HG03064 (cell line): ENCODE data around the gene DGCR8.

Source experiments
- ATAC-seq: cut with Tn5 transposase; IDR thresholded peaks from one replicate; pipeline ENCODE4 v1.9.1; 2021; ENCODE audit warnings: low read depth; ENCODE audit not compliant: unreplicated experiment

DGCR8 gene

GRCh38 chr22:20089226-20089976 is 9.4 kb downstream of the DGCR8 start:
- no peak for ATAC-seq

DNA sequence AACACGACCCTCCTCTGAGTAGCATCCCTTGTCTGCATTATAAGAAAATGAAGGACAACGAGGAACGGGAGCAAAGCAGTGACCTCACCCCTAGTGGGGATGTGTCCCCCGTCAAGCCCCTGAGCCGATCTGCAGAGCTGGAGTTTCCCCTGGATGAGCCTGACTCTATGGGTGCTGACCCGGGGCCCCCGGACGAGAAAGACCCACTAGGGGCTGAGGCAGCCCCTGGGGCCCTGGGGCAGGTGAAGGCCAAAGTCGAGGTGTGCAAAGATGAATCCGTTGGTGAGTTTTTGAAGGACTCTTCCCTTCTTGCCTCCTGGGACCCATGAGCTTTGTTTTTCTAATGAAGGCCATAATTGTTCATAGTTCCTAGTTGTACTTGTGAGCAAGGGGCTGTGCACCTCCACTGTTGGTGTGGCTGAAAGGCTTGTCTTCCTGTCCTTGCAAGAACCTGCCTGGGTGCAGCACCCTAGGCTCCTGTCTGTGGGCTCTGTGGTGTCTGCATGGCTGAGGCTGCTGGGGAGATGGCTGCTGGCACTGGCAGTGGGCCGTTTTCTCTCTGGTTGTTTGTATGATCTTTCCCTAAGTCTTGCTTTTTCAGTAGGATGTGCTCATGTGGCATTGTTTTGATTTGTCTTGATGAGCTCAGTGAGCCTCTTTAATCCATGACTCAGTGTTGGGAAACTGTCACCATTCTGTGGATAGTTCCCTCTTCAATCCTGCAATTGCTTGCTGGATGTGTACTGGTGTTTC is 10.1 kb downstream of the DGCR8 start:
- ATAC-seq, result no peak

DNA sequence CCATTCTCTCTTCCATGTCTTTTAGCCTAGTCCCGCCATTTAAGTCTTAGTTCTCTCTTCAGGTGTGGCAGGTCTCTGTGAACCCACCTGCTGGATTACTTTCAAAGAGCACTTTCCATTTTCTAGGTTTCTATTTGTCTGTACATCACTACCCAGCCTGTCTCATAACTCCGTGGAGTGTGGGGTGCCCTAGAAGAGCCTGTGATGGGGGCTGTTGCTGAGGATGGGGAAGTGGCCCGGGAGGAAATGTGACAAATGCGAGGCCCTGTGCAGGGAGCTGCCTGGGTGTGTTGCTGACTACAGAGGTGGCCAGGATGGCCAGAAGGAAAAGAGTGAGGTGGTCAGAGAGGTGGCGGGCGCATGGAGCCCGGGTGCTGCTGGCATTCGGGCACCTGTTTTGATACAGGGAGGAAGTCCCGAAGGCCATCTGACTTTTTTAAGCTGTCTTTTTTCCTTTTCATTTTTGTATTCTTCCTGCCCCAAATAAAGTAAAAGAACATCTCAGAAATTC is 10.7 kb downstream of the DGCR8 start:
- no peak for ATAC-seq

DNA sequence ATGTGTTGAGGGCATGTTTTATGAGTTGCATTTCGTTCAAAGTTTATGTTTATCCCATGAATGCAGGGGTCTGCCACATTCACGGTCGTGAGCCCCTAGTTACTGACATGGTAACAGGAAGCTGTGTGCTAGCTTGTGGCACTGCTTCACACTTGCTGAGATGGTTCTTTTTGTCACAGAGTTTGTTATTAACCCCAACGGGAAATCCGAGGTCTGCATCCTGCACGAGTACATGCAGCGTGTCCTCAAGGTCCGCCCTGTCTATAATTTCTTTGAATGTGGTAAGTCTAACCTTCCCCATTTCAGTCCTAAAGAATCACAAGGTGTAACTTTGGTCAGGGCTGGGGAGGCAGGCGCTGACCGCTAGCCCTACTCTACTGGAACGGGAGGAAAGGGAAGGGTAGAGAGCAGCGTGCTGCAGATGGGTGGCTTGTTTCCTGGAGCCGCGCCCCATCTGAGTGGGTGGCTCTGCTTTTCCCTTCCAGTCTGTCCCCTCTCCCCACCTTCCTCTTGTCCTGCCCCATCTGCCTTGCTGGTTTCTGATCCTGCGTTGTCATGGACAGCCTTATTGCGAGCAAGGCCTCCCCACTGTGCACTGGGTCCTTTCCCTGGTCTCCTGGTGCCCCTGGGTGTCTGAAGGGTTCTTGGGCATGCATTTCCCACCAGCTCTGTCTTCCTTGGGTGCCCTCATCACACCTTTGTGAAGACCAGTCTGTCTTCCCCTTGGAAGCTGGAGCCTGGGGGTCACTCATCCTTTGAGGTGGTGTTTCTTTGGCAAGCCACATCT is 11.8 kb downstream of the DGCR8 start:
- no peak for ATAC-seq

DNA sequence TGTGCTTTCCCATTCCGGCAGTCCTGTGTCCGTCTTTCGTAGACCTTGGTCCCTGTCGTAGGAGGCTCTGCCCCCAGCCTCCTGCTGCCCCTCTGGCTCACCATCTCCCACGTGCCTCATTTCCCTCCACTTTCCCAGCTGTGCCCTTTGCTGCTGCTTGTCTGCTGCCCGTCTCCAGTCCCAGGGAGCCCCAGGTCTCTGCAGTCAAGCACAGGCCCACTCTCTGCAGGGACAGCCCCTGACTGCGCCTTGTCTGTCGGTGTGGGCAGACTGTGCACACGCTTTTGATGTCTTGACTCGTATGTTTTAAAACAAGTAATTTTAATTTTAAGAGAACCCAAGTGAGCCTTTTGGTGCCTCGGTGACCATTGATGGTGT is 12.4 kb downstream of the DGCR8 start:
- ATAC-seq, result no peak

DNA sequence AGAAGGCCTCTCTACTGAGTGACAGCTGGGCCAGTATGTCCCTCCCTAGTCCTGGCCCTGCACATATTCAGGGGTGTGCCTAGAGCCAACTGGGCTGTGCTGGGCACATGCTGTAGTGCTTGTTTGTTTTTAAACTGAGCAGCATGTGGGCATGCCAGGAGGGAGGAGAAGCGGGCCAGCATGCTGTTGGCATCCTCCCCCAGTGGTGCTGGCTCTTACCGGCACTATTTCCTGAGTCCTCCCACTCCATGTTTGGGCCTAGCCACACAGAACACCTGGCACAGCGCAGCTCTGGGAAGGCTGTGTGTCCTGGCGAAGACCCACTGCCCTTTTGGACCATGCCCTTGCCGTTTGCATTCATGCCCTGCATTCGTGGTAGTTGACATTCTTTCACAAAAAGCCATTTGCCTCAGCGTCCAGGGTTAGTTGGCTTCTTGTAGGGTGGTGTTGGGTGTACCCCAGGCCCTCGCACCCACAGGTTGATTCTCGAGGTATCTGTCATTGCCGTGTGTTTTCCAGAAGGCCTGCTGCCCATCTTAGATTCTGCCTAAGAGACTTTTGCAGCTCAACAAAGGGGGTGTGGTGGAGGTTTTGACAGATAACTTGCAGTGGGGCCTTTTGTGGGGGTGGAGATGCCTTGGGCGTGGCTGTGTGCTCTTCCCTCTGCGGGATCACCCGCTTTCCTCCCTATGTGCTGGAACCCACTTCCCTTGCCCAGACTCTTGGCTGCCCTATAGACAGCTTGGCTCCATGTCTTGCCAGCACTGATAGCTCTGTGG is 13.6 kb downstream of the DGCR8 start:
- no peak for ATAC-seq

DNA sequence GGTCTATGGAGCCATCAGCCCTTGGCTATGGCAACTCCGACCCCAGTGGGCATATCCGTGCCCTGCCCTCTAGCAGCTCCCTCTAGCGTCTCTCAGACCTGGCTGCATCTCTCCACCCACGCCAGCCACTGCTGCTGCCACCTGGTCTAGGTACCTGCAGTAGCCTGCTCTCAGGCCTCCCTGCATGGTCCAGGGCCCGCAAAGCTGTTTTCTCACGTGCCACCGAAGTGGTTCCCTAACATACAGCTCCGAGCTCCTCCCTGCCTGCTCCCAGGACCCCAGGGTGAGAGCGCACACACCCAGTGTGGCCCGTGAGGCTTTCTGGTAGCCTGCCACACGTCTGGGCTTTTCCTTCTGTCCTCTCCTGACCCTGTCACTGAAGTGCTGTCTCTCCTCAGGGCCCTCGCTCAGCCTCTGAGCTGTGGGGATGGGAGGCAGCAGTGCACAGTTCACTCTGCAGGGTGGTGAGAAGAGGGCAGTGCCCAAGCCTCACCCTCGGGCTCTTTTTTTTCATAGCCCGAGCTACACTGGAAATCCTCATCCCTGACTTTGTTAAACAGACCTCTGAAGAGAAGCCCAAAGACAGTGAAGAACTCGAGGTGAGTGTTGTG is 14.3 kb downstream of the DGCR8 start:
- ATAC-seq, result no peak

- ATAC-seq, result no peak
Observed at GRCh38 chr22:20095521-20095920, 15.5 kb downstream of the DGCR8 start.

DNA sequence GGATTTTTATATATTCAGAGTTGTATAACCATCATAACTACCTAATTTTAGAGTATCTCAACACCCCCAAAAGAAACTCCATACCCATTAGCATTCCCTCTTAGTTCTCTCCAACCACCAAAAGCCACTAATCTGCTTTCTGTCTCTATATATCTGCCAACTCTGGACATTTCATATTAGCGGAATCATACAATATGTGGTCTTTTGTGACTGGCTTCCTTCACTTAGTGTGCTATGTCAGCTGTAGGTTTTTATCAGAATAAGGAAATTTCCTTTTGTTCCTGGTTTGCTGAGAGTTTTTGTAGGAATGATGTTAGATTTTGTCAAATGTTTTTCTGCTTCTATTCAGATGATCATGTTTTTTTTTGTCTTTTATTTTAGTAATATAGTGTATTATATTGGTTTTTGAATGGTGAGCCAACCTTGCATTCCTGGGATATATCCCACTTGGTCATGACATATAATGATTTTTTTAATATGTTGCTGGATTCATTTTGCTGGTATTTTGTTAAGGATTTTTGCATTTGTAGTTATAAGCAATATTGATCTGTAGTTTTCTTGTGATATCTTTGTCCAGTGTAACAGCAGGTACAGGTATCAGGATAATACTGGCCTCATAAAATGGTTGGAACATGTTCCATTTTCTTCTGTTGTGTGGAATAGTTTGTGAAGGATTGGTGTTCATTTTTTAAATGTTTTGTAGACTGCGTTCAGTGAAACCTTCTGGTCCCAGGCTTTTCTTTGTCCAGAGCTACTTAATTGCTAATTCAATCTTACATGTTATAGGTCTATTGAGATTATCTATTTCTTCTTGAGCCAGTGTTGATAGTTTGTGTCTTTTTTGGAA is 16.8 kb downstream of the DGCR8 start:
- no peak for ATAC-seq

GRCh38 chr22:20099099-20099711 is 19.2 kb downstream of the DGCR8 start:
- ATAC-seq, result no peak

DNA sequence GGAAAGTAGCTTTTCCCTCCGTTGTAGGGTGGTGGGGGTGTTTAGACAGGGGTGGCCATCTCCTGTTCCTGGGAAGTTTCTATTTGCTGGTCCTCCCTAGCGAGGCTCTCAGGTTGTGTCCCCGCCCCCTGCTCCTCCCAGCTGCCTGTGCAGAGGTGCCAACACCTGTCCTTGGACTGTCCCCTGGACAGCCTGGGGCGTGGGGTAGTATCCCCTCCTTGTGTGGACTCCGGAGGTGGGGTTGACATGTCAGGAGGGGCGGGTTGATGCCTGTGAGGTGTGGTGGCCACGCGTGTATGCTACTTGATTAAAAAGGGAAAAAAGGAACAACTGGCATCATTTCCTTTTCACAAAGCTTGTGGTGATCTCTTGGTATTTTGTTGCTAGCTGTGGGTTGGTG is 21.6 kb downstream of the DGCR8 start:
- ATAC-seq, result no peak

- ATAC-seq, result no peak
Observed at GRCh38 chr22:20102203-20102780, 22.3 kb downstream of the DGCR8 start.

DNA sequence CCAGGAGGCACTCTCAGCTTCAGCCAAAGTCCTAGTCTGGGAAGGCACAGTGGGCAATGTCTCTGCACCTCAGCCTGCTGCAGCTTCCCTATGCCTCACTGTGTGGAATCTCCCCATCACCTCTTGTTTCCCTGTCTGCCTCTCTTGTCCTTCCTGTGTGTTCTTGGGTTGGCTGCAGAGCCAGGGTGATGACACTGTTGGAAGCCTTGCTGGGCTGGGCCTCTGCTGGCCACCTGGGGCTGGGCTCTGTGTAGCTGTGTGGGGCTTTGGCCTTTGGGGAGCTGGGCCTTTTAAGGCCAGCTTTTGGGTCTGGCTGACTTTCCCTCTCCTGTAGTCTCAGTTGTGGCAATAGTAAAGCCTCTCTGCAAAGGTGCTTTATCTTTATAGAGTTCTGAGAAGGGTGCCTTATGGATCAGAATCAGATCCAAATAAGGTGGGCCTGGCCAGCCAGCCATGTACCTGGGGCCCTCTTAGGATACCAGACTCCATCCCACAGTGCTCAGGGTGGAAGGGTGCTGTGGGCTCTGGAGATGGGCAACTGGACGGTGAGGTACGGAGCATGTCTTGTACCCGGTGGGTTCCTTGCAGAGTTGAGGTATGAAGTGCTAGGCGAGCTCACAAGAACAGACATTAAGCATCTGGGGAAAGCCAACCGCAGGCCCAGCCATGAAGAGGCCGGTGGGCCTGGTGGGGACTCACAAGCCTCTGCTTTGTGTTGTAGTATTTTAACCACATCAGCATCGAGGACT is 25.6 kb downstream of the DGCR8 start:
- ATAC-seq, result no peak

DNA sequence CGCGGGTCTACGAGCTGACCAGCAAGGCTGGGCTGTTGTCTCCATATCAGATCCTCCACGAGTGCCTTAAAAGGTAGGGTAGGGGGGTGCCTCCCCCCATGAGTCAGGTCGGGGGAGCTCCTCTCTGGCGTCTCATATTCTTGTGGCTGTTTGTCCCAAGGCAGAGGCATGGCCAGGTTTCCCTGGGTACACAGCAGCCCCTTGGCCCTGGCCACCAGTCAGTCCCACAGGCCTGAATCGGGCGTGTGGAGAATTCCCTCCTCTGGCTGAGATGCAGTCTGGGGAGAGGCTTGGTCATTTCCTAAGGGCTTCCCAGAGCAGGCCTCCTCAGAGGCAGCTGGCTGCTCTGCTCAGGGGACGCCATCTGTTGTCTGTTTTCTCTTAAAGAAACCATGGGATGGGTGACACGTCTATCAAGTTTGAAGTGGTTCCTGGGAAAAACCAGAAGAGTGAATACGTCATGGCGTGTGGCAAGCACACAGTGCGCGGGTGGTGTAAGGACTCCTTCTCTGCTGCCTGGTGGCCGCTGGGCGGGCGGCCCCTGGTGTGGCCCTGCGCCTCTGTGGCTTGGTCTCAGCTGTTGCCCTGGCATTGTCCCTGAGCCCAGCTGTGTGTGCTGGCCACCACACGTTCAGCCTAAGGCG is 26.3 kb downstream of the DGCR8 start:
- ATAC-seq, result no peak

GRCh38 chr22:20106849-20107237 is 26.8 kb downstream of the DGCR8 start:
- ATAC-seq, result no peak

GRCh38 chr22:20107471-20107901 is 27.4 kb downstream of the DGCR8 start:
- ATAC-seq, result no peak
